GM23338 (cell line): ENCODE results near the gene EMID1. TPM values are rescaled to one million over a fixed set of nuclear protein-coding genes. Genes with fewer than 3 reads are reported as not detected.

Experiments used
- ATAC-seq: fragments of 200-7000 bp; cut with Tn5 transposase; 3 replicates; pipeline ENCODE4 v1.9.1; 2020
- DNase-seq: peaks from one replicate; pipeline ENCODE4 v3.0.0-alpha.2; 2015; ENCODE audit warnings: low spot score
- H2AFZ ChIP-seq: fragments of 200-600 bp; sonication (generic); 2 replicates; pipeline ENCODE4 v1.8.0; 2016; ENCODE audit warnings: antibody characterized with exemption, mild to moderate bottlenecking, moderate library complexity
- H3F3A ChIP-seq: fragments of 200-600 bp; sonication (generic); replicated peaks from 2 replicates; pipeline ENCODE4 v1.8.0; 2017; ENCODE audit warnings: antibody characterized with exemption, mixed run types, low read depth
- H3K27ac ChIP-seq: fragments of 200-600 bp; sonication (generic); 2 replicates; pipeline ENCODE4 v1.6.1; 2016; ENCODE audit warnings: low read depth
- H3K27me3 ChIP-seq: fragments of 200-600 bp; sonication (generic); 2 replicates; pipeline ENCODE4 v1.8.0; 2016; ENCODE audit warnings: mild to moderate bottlenecking, mixed run types, moderate library complexity; ENCODE audit not compliant: insufficient read depth
- H3K36me3 ChIP-seq: fragments of 200-600 bp; sonication (generic); 2 replicates; pipeline ENCODE4 v1.8.0; 2016; ENCODE audit warnings: mild to moderate bottlenecking; ENCODE audit not compliant: insufficient read depth
- H3K4me1 ChIP-seq: fragments of 200-600 bp; sonication (generic); 2 replicates; pipeline ENCODE4 v1.8.0; 2016; ENCODE audit warnings: mild to moderate bottlenecking, moderate library complexity; ENCODE audit not compliant: insufficient read depth
- H3K4me2 ChIP-seq: fragments of 200-600 bp; sonication (generic); 2 replicates; pipeline ENCODE4 v1.7.1; 2017; ENCODE audit warnings: mixed run types
- H3K4me3 ChIP-seq: fragments of 200-600 bp; sonication (generic); 2 replicates; pipeline ENCODE4 v1.6.1; 2016; ENCODE audit warnings: mixed run types
- H3K79me2 ChIP-seq: fragments of 200-600 bp; sonication (generic); replicated peaks from 2 replicates; pipeline ENCODE4 v1.8.0; 2017; ENCODE audit warnings: mild to moderate bottlenecking; ENCODE audit not compliant: insufficient read depth
- H3K9me2 ChIP-seq: fragments of 200-600 bp; sonication (generic); 2 replicates; pipeline ENCODE4 v1.8.0; 2017; ENCODE audit not compliant: insufficient read depth
- H4K20me1 ChIP-seq: fragments of 200-600 bp; sonication (generic); replicated peaks from 2 replicates; pipeline ENCODE4 v1.8.0; 2017; ENCODE audit warnings: mild to moderate bottlenecking; ENCODE audit not compliant: insufficient read depth
- H3K27ac Mint-ChIP-seq: 2 replicates; pipeline ENCODE4 v1.8.0; 2020; ENCODE audit warnings: inconsistent platforms, mild to moderate bottlenecking, moderate library complexity, mixed read lengths
- H3K27me3 Mint-ChIP-seq: 3 replicates; pipeline ENCODE4 v1.8.0; 2022; ENCODE audit warnings: low read depth, mild to moderate bottlenecking, moderate library complexity, mixed read lengths, inconsistent platforms; ENCODE audit not compliant: insufficient read depth, poor library complexity
- H3K36me3 Mint-ChIP-seq: 3 replicates; pipeline ENCODE4 v1.8.0; 2021; ENCODE audit warnings: low read depth, mild to moderate bottlenecking, inconsistent platforms, moderate library complexity, mixed read lengths
- H3K4me1 Mint-ChIP-seq: 3 replicates; pipeline ENCODE4 v1.8.0; 2020; ENCODE audit warnings: mild to moderate bottlenecking, inconsistent platforms, mixed read lengths
- H3K4me3 Mint-ChIP-seq: 3 replicates; pipeline ENCODE4 v1.8.0; 2021; ENCODE audit warnings: moderate library complexity, mild to moderate bottlenecking, inconsistent platforms, mixed read lengths
- H3K9me3 Mint-ChIP-seq: 3 replicates; pipeline ENCODE4 v1.8.0; 2020; ENCODE audit warnings: moderate library complexity, mild to moderate bottlenecking, inconsistent platforms, mixed read lengths
- CREB1 ChIP-seq: fragments of 250-450 bp; sonication (Bioruptor Pico); IDR thresholded peaks from 2 replicates; pipeline ENCODE4 v1.5.0; 2020; ENCODE audit warnings: low read depth, mild to moderate bottlenecking, moderate library complexity
- EZH2 ChIP-seq: fragments of 200-600 bp; sonication (generic); IDR thresholded peaks from one replicate; pipeline ENCODE4 v1.8.0; 2017; ENCODE audit warnings: antibody characterized with exemption, mild to moderate bottlenecking, low read depth; ENCODE audit not compliant: unreplicated experiment
- JUNB ChIP-seq: IDR thresholded peaks from one replicate; pipeline ENCODE4 v1.6.1; 2016; ENCODE audit warnings: antibody characterized with exemption; ENCODE audit not compliant: unreplicated experiment
- POLR2AphosphoS5 ChIP-seq: IDR thresholded peaks from 2 replicates; pipeline ENCODE4 v1.6.1; 2016; ENCODE audit warnings: antibody characterized with exemption, low read depth
- ZNF331 ChIP-seq: fragments of 250-450 bp; sonication (Bioruptor Pico); IDR thresholded peaks from 2 replicates; pipeline ENCODE4 v1.5.0; 2020; ENCODE audit warnings: low read depth, mild to moderate bottlenecking, moderate library complexity
- polyA plus RNA-seq: library from polyadenylated mRNA; unstranded; fragments of >200 nt; fragmentation: Nextera tagmentation; extraction: Ambion mirVana; gene quantifications from 2 replicates; pipeline ENCODE4 v1.2.1, GENCODE V29; 2016
- total RNA-seq: library from RNA; depleted of rRNA; stranded (reverse); fragments of >200 nt; shearing (Covaris generic); gene quantifications from 2 replicates; pipeline ENCODE4 v1.2.3, GENCODE V29; 2014
- TF ChIP-seq, protein P1 (sequence below): fragments of 250-450 bp; sonication (Bioruptor Pico); IDR thresholded peaks from 2 replicates; pipeline ENCODE4 v1.5.0; 2020; ENCODE audit warnings: mild to moderate bottlenecking, moderate library complexity
- TF ChIP-seq, protein P2 (sequence below): IDR thresholded peaks from 2 replicates; pipeline ENCODE4 v1.6.1; 2016; ENCODE audit warnings: antibody characterized with exemption
- TF ChIP-seq, protein P3 (sequence below): IDR thresholded peaks from one replicate; pipeline ENCODE4 v1.6.1; 2018; ENCODE audit warnings: antibody characterized with exemption; ENCODE audit not compliant: unreplicated experiment

The EMID1 gene
- total and polyA plus RNA-seq, 2 experiments from 2014 or later = 3.0 to 13.4 TPM

DNA sequence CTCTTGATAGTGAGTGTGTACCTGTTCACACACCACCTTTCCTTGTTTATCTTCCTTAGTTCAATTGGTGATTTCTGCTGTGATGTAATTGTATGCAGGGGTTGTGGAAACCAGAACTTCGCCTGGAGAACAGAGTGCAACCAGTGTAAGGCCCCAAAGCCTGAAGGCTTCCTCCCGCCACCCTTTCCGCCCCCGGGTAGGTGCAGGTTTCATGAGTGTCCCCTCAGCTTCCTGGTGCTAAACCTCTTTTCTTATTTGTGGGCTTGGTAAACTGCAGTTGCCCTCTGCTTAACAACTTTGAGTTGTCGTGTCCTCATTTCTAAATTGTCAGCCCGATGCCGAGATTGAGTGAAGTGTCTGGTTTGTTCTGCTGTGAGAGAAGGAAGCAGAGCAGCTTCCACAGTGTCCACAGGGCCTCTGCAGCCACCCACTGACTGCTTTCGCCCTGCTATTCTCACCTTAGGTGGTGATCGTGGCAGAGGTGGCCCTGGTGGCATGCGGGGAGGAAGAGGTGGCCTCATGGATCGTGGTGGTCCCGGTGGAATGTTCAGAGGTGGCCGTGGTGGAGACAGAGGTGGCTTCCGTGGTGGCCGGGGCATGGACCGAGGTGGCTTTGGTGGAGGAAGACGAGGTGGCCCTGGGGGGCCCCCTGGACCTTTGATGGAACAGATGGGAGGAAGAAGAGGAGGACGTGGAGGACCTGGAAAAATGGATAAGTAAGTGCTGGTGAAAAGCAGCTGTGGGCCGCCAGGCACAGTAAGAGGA lies 93.6 kb downstream of the EMID1 start (continued):
- no peak for TF ChIP-seq ZNF331 (CRISPR knock-in tag)
- TF ChIP-seq, protein P1, sequence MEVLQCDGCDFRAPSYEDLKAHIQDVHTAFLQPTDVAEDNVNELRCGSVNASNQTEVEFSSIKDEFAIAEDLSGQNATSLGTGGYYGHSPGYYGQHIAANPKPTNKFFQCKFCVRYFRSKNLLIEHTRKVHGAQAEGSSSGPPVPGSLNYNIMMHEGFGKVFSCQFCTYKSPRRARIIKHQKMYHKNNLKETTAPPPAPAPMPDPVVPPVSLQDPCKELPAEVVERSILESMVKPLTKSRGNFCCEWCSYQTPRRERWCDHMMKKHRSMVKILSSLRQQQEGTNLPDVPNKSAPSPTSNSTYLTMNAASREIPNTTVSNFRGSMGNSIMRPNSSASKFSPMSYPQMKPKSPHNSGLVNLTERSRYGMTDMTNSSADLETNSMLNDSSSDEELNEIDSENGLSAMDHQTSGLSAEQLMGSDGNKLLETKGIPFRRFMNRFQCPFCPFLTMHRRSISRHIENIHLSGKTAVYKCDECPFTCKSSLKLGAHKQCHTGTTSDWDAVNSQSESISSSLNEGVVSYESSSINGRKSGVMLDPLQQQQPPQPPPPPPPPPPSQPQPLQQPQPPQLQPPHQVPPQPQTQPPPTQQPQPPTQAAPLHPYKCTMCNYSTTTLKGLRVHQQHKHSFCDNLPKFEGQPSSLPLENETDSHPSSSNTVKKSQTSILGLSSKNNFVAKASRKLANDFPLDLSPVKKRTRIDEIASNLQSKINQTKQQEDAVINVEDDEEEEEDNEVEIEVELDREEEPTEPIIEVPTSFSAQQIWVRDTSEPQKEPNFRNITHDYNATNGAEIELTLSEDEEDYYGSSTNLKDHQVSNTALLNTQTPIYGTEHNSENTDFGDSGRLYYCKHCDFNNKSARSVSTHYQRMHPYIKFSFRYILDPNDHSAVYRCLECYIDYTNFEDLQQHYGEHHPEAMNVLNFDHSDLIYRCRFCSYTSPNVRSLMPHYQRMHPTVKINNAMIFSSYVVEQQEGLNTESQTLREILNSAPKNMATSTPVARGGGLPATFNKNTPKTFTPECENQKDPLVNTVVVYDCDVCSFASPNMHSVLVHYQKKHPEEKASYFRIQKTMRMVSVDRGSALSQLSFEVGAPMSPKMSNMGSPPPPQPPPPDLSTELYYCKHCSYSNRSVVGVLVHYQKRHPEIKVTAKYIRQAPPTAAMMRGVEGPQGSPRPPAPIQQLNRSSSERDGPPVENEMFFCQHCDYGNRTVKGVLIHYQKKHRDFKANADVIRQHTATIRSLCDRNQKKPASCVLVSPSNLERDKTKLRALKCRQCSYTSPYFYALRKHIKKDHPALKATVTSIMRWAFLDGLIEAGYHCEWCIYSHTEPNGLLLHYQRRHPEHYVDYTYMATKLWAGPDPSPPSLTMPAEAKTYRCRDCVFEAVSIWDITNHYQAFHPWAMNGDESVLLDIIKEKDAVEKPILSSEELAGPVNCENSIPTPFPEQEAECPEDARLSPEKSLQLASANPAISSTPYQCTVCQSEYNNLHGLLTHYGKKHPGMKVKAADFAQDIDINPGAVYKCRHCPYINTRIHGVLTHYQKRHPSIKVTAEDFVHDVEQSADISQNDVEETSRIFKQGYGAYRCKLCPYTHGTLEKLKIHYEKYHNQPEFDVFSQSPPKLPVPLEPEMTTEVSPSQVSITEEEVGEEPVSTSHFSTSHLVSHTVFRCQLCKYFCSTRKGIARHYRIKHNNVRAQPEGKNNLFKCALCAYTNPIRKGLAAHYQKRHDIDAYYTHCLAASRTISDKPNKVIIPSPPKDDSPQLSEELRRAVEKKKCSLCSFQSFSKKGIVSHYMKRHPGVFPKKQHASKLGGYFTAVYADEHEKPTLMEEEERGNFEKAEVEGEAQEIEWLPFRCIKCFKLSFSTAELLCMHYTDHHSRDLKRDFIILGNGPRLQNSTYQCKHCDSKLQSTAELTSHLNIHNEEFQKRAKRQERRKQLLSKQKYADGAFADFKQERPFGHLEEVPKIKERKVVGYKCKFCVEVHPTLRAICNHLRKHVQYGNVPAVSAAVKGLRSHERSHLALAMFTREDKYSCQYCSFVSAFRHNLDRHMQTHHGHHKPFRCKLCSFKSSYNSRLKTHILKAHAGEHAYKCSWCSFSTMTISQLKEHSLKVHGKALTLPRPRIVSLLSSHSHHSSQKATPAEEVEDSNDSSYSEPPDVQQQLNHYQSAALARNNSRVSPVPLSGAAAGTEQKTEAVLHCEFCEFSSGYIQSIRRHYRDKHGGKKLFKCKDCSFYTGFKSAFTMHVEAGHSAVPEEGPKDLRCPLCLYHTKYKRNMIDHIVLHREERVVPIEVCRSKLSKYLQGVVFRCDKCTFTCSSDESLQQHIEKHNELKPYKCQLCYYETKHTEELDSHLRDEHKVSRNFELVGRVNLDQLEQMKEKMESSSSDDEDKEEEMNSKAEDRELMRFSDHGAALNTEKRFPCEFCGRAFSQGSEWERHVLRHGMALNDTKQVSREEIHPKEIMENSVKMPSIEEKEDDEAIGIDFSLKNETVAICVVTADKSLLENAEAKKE = no peak

DNA sequence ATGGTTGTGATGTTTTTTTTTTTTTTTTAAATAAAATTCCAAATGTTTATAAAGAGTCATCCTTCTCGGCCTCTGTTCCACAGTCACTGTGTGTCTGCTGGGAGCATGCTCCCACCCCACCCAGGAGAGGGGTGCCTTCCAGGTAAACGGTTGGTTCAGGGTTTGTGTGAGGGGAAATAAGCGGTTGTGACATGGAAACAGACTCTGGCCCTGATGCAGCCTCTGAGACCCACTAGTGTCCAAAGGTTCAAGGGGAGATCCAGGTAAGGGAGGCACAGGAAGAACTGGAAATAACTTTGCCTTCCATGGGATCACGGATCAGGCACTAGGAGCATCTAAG lies 94.7 kb downstream of the EMID1 start:
- 0 out of 2 replicates have a peak, but pooled peaks cover 7% of the 10 kb centered on the region for H3K79me2 ChIP-seq
- H2AFZ ChIP-seq = no peak overlapping the region
- H4K20me1 ChIP-seq = peaks cover 29% of the 10 kb centered on the region
- H3K9me3 Mint-ChIP-seq = no peaks in the 10 kb centered on the region; the same call in 2 of the 3 replicates
- peaks cover 64% of the 10 kb centered on the region for H3F3A ChIP-seq
- peaks cover 3% of the 10 kb centered on the region; the same call in 1 of the 2 replicates for H3K4me1 ChIP-seq
- H3K27ac ChIP-seq = peak overlapping the region; percentile 76
- H3K4me2 ChIP-seq = no peak overlapping the region
- no peak overlapping the region for H3K4me3 Mint-ChIP-seq
- H3K9me2 ChIP-seq = no peaks in the 10 kb centered on the region
- H3K36me3 ChIP-seq = peaks cover 51% of the 10 kb centered on the region
- no peak for ATAC-seq
- H3K4me1 Mint-ChIP-seq = peaks cover 16% of the 10 kb centered on the region
- H3K27ac Mint-ChIP-seq = no peak overlapping the region; the same call in 1 of the 2 replicates
- peaks cover 27% of the 10 kb centered on the region for H3K27me3 Mint-ChIP-seq
- H3K27me3 ChIP-seq = no peaks in the 10 kb centered on the region
- DNase-seq = no peak
- no peak for TF ChIP-seq JUNB
- TF ChIP-seq, protein P2, sequence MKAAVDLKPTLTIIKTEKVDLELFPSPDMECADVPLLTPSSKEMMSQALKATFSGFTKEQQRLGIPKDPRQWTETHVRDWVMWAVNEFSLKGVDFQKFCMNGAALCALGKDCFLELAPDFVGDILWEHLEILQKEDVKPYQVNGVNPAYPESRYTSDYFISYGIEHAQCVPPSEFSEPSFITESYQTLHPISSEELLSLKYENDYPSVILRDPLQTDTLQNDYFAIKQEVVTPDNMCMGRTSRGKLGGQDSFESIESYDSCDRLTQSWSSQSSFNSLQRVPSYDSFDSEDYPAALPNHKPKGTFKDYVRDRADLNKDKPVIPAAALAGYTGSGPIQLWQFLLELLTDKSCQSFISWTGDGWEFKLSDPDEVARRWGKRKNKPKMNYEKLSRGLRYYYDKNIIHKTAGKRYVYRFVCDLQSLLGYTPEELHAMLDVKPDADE = no peak
- TF ChIP-seq, protein P3, sequence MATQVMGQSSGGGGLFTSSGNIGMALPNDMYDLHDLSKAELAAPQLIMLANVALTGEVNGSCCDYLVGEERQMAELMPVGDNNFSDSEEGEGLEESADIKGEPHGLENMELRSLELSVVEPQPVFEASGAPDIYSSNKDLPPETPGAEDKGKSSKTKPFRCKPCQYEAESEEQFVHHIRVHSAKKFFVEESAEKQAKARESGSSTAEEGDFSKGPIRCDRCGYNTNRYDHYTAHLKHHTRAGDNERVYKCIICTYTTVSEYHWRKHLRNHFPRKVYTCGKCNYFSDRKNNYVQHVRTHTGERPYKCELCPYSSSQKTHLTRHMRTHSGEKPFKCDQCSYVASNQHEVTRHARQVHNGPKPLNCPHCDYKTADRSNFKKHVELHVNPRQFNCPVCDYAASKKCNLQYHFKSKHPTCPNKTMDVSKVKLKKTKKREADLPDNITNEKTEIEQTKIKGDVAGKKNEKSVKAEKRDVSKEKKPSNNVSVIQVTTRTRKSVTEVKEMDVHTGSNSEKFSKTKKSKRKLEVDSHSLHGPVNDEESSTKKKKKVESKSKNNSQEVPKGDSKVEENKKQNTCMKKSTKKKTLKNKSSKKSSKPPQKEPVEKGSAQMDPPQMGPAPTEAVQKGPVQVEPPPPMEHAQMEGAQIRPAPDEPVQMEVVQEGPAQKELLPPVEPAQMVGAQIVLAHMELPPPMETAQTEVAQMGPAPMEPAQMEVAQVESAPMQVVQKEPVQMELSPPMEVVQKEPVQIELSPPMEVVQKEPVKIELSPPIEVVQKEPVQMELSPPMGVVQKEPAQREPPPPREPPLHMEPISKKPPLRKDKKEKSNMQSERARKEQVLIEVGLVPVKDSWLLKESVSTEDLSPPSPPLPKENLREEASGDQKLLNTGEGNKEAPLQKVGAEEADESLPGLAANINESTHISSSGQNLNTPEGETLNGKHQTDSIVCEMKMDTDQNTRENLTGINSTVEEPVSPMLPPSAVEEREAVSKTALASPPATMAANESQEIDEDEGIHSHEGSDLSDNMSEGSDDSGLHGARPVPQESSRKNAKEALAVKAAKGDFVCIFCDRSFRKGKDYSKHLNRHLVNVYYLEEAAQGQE = no peak
- TF ChIP-seq POLR2AphosphoS5 = no peak
- no peak for TF ChIP-seq CREB1
- no peak for TF ChIP-seq EZH2
- H3K36me3 Mint-ChIP-seq = peaks cover 61% of the 10 kb centered on the region
- no peak overlapping the region for H3K4me3 ChIP-seq
